Liver (tissue), 3 donors: ENCODE data around the gene TAB2.

Source experiments
- FOXA1 ChIP-seq: IDR thresholded peaks from 2 replicates; pipeline ENCODE4 v1.6.1; 2016; ENCODE audit warnings: antibody characterized with exemption
- GABPA ChIP-seq, 2 donors: IDR thresholded peaks in 1 of 2; conservative IDR thresholded peaks in 1 of 2; 2 replicates each; pipeline ENCODE4 v1.6.1; 2016; ENCODE audit warnings: antibody characterized with exemption in 2 of 2, mild to moderate bottlenecking in 1 of 2, moderate library complexity in 1 of 2
- HNF4A ChIP-seq, 2 donors: conservative IDR thresholded peaks; 2 replicates each; pipeline ENCODE4 v1.6.1; 2016; ENCODE audit warnings: antibody characterized with exemption in 2 of 2, mild to moderate bottlenecking in 2 of 2
- JUND ChIP-seq, 2 donors: IDR thresholded peaks; 2 replicates each; pipeline ENCODE4 v1.6.1; 2016; ENCODE audit warnings: antibody characterized with exemption in 2 of 2
- NR2F2 ChIP-seq: IDR thresholded peaks from 2 replicates; pipeline ENCODE4 v1.6.1; 2016; ENCODE audit warnings: antibody characterized with exemption
- RAD21 ChIP-seq, 2 donors: IDR thresholded peaks; 2 replicates each; pipeline ENCODE4 v1.6.1; 2016; ENCODE audit warnings: antibody characterized with exemption in 2 of 2, mild to moderate bottlenecking in 2 of 2
- REST ChIP-seq: IDR thresholded peaks from 2 replicates; pipeline ENCODE4 v1.6.1; 2016; ENCODE audit warnings: antibody characterized with exemption, mild to moderate bottlenecking
- RXRA ChIP-seq, 2 donors: IDR thresholded peaks; 2 replicates each; pipeline ENCODE4 v1.6.1; 2017 to 2018; ENCODE audit warnings: antibody characterized with exemption in 2 of 2, mild to moderate bottlenecking in 1 of 2
- SP1 ChIP-seq: IDR thresholded peaks from 2 replicates; pipeline ENCODE4 v1.6.1; 2018; ENCODE audit warnings: antibody characterized with exemption, mild to moderate bottlenecking
- TAF1 ChIP-seq: conservative IDR thresholded peaks from 2 replicates; pipeline ENCODE4 v1.6.1; 2016; ENCODE audit warnings: antibody characterized with exemption, mild to moderate bottlenecking
- YY1 ChIP-seq: IDR thresholded peaks from 2 replicates; pipeline ENCODE4 v1.6.1; 2016; ENCODE audit warnings: antibody characterized with exemption, mild to moderate bottlenecking
- TF ChIP-seq, protein P1 (sequence below): fragments of 150-350 bp; IDR thresholded peaks from 2 replicates; pipeline ENCODE4 v1.5.1; 2017; ENCODE audit warnings: improper control_type of control experiment, low read depth, low read length; ENCODE audit not compliant: missing input control
- TF ChIP-seq, protein P2 (sequence below): IDR thresholded peaks from 2 replicates; pipeline ENCODE4 v1.6.1; 2016; ENCODE audit warnings: antibody characterized with exemption
- TF ChIP-seq, protein P3 (sequence below): IDR thresholded peaks from 2 replicates; pipeline ENCODE4 v1.6.1; 2016; ENCODE audit warnings: antibody characterized with exemption
- donor health status: healthy.
- donor health status: healthy.

DNA sequence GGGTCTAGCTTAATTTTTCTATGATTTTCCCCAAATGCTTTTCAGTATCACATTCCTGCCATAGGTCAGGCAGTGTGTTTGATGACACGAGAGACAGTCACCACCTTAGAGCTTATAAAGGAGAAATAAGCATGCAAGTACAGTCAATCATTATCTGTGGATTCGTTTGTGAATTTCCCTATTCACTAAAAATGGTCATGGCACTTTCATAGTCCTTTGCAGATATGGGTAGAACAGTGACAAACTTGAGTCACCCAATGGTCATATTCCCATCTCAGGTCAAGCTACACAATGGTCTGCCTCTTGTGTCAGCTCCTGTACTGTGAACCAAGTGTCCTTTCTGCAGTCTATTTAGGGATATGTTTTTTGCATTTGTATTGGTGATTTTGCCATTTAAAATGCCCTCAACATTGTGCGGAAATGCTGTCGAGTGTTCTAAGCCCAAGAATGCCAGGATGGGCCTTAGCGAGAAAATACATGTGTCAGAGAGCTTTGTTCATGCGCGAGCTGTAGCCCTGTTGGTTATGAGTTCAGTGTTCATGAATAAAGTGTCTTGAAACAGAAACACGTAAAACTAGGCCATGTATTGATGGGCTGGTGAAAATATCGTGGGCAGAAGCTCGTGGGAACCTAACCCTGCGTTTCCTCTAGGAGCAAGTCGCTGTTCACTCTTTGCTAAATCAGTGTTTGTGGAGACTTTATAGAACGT is 102.3 kb downstream of the TAB2 start:
- TF ChIP-seq, protein P1, sequence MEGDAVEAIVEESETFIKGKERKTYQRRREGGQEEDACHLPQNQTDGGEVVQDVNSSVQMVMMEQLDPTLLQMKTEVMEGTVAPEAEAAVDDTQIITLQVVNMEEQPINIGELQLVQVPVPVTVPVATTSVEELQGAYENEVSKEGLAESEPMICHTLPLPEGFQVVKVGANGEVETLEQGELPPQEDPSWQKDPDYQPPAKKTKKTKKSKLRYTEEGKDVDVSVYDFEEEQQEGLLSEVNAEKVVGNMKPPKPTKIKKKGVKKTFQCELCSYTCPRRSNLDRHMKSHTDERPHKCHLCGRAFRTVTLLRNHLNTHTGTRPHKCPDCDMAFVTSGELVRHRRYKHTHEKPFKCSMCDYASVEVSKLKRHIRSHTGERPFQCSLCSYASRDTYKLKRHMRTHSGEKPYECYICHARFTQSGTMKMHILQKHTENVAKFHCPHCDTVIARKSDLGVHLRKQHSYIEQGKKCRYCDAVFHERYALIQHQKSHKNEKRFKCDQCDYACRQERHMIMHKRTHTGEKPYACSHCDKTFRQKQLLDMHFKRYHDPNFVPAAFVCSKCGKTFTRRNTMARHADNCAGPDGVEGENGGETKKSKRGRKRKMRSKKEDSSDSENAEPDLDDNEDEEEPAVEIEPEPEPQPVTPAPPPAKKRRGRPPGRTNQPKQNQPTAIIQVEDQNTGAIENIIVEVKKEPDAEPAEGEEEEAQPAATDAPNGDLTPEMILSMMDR: no peak
- TF ChIP-seq REST (no peak), TAF1 (no peak), NR2F2 (no peak), FOXA1 (no peak), RAD21 (IDR thresholded peaks at IDR 0.05) (no peak), RXRA (IDR thresholded peaks at IDR 0.05) (no peak), HNF4A (conservative IDR thresholded peaks at IDR 0.05) (no peak), YY1 (no peak), SP1 (no peak), JUND (IDR thresholded peaks at IDR 0.05) (no peak), GABPA (IDR thresholded peaks at IDR 0.05 in 1 of 2, conservative IDR thresholded peaks at IDR 0.05 in 1 of 2) (no peak)
- TF ChIP-seq, protein P2, sequence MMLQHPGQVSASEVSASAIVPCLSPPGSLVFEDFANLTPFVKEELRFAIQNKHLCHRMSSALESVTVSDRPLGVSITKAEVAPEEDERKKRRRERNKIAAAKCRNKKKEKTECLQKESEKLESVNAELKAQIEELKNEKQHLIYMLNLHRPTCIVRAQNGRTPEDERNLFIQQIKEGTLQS: no peak
- TF ChIP-seq, protein P3, sequence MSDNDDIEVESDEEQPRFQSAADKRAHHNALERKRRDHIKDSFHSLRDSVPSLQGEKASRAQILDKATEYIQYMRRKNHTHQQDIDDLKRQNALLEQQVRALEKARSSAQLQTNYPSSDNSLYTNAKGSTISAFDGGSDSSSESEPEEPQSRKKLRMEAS: no peak
